GM12878 (cell line): ENCODE results near the gene NR3C1. TPM values are rescaled to one million over a fixed set of nuclear protein-coding genes. Genes with fewer than 3 reads are reported as not detected.

Source experiments
- ATAC-seq: fragments of 200-7000 bp; cut with Tn5 transposase; 3 replicates; pipeline ENCODE4 v1.9.1; 2020; ENCODE audit warnings: mild to moderate bottlenecking, moderate library complexity
- BruUV-seq: library from RNA; stranded (reverse); fragments of 400-500 nt; replicated peaks from 2 replicates; lab custom pipeline; 2021; lab: Mats Ljungman, UMichigan
- CTCF ChIA-PET: fragments of 300-600 bp; sonication (Branson Sonifier 250); formaldehyde crosslinking; extraction: SDS; loops from one replicate; lab custom pipeline; 2021; ENCODE audit warnings: inconsistent platforms; lab: Yijun Ruan, JAX
- POLR2A ChIA-PET: fragments of 350-600 bp; formaldehyde crosslinking; extraction: SDS; loops from one replicate; lab custom pipeline; 2021; ENCODE audit warnings: inconsistent platforms; lab: Charles Lee
- RAD21 ChIA-PET: fragments of 300-600 bp; sonication (Branson Sonifier 250); formaldehyde crosslinking; loops from one replicate; lab custom pipeline; 2023; ENCODE audit warnings: antibody characterized with exemption; ENCODE audit not compliant: unreplicated experiment; lab: Charles Lee
- SMC1A ChIA-PET: fragments of 300-600 bp; sonication (Branson Sonifier 250); formaldehyde crosslinking; loops from one replicate; lab custom pipeline; 2023; ENCODE audit not compliant: unreplicated experiment, uncharacterized antibody; lab: Charles Lee
- DNase-seq: peaks from one replicate; pipeline ENCODE4 v3.0.0-alpha.2; 2011; ENCODE audit warnings: low read depth, low spot score
- FAIRE-seq: peaks from 3 replicates; lab custom pipeline; 2011; peaks lifted over from hg19 to GRCh38; lab: Jason Lieb, UNC
- H2AFZ ChIP-seq: 2 replicates; pipeline ENCODE4 v1.6.0; 2011; ENCODE audit warnings: low read depth, low read length, control low read depth; ENCODE audit not compliant: control insufficient read depth
- H3K27ac ChIP-seq: 2 replicates; pipeline ENCODE4 v1.5.1; 2011; ENCODE audit warnings: control low read depth; ENCODE audit not compliant: control insufficient read depth, insufficient read depth
- H3K27me3 ChIP-seq, 2 experiments: replicated peaks in 1 of 2; 2 replicates each; pipeline versions ENCODE4 v1.6.0 to v1.6.1; 2011; ENCODE audit warnings: low read length in 1 of 2; ENCODE audit not compliant: control insufficient read depth in 2 of 2, insufficient read depth in 2 of 2
- H3K36me3 ChIP-seq, 2 experiments: 2 replicates each; pipeline ENCODE4 v1.5.1; 2011; ENCODE audit warnings: low read length in 1 of 2; ENCODE audit not compliant: control insufficient read depth in 2 of 2, insufficient read depth in 2 of 2
- H3K4me1 ChIP-seq: 2 replicates; pipeline ENCODE4 v1.6.1; 2011; ENCODE audit warnings: mild to moderate bottlenecking, low read length, moderate library complexity, mixed read lengths; ENCODE audit not compliant: control insufficient read depth, insufficient read depth
- H3K4me2 ChIP-seq: 2 replicates; pipeline ENCODE4 v1.6.0; 2011; ENCODE audit warnings: control low read depth; ENCODE audit not compliant: control insufficient read depth, insufficient read depth
- H3K4me3 ChIP-seq: fragments of 200-600 bp; sonication (generic); 2 replicates; pipeline ENCODE4 v1.5.1; 2016
- H3K79me2 ChIP-seq: 2 replicates; pipeline ENCODE4 v1.6.0; 2011; ENCODE audit warnings: low read length; ENCODE audit not compliant: control insufficient read depth, insufficient read depth
- H3K9ac ChIP-seq: 2 replicates; pipeline ENCODE4 v1.8.0; 2011; ENCODE audit warnings: low read length, control low read depth, mixed read lengths; ENCODE audit not compliant: control insufficient read depth, insufficient read depth
- H3K9me3 ChIP-seq: replicated peaks from 3 replicates; pipeline ENCODE4 v1.5.1; 2011; ENCODE audit warnings: mild to moderate bottlenecking, low read length; ENCODE audit not compliant: control insufficient read depth, insufficient read depth
- H4K20me1 ChIP-seq: 2 replicates; pipeline ENCODE4 v1.6.0; 2011; ENCODE audit not compliant: control insufficient read depth, insufficient read depth
- BACH1 ChIP-seq: fragments of 450-650 bp; IDR thresholded peaks from 2 replicates; pipeline ENCODE4 v1.6.1; 2017; ENCODE audit warnings: mild to moderate bottlenecking, borderline replicate concordance
- FOXM1 ChIP-seq: IDR thresholded peaks from 2 replicates; pipeline ENCODE4 v1.6.1; 2012; ENCODE audit warnings: low read depth, mild to moderate bottlenecking, inconsistent platforms, low read length, moderate library complexity
- GATAD2B ChIP-seq: fragments of 450-650 bp; conservative IDR thresholded peaks from 2 replicates; pipeline ENCODE4 v1.6.1; 2017; ENCODE audit warnings: low read depth, mild to moderate bottlenecking, moderate library complexity
- KDM1A ChIP-seq: fragments of 200-600 bp; sonication (generic); IDR thresholded peaks from 2 replicates; pipeline ENCODE4 v1.6.1; 2016; ENCODE audit warnings: borderline replicate concordance
- MEF2A ChIP-seq: IDR thresholded peaks from 2 replicates; pipeline ENCODE4 v1.6.1; 2011; ENCODE audit warnings: low read depth, mild to moderate bottlenecking, low read length, moderate library complexity; ENCODE audit not compliant: insufficient read depth
- MYB ChIP-seq: fragments of 150-350 bp; IDR thresholded peaks from 2 replicates; pipeline ENCODE4 v1.6.1; 2014; ENCODE audit warnings: mild to moderate bottlenecking, low read depth, low read length, borderline replicate concordance
- RB1 ChIP-seq: fragments of 450-650 bp; formaldehyde crosslinking; IDR thresholded peaks from 2 replicates; pipeline ENCODE4 v1.6.1; 2017; ENCODE audit warnings: mild to moderate bottlenecking, borderline replicate concordance
- SIN3A ChIP-seq: IDR thresholded peaks from 2 replicates; pipeline ENCODE4 v1.6.1; 2012; ENCODE audit warnings: low read depth, low read length, improper control_type of control experiment
- SUZ12 ChIP-seq: fragments of 200-600 bp; sonication (generic); IDR thresholded peaks from one replicate; pipeline ENCODE4 v1.6.1; 2018; ENCODE audit warnings: antibody characterized with exemption, mild to moderate bottlenecking; ENCODE audit not compliant: unreplicated experiment
- WGBS: methylation state at CpG from one replicate; pipeline ENCODE4 v1.1.6; 2016; ENCODE audit warnings: low lambda C conversion rate; ENCODE audit not compliant: insufficient replicate concordance, insufficient coverage; ENCODE audit errors: missing lambda C conversion rate; 5-methylcytosine and 5-hydroxymethylcytosine counted together
- in situ Hi-C: fragments of 300-500 bp; cut with MboI; formaldehyde crosslinking; loops from 9 replicates; pipeline ENCODE4 v1.14.3; 2018; ENCODE audit warnings: mixed read lengths
- intact Hi-C: fragments of 100-400 bp; cut with micrococcal nuclease; formaldehyde crosslinking; loops from one replicate; pipeline ENCODE4 v1.14.2; 2022; ENCODE audit not compliant: unreplicated experiment
- polyA plus RNA-seq, 11 experiments: library from polyadenylated mRNA; depleted of rRNA in 4 of 11; unstranded in 6 of 11; stranded (reverse) in 5 of 11; fragments of >200 nt; fragmentation: Nextera tagmentation in 4 of 11; fragmentation: Illumina TruSeq in 1 of 11; extraction: Ambion mirVana in 4 of 11; extraction: Trizol in 1 of 11; gene quantifications; 1 replicate in 1 of 11; 2 replicates in 10 of 11; pipeline versions ENCODE4 v1.2.1 to v1.2.3, GENCODE V29; 2011 to 2016; ENCODE audit warnings: inconsistent platforms in 2 of 11, missing spikeins in 2 of 11, low read depth in 1 of 11
- total RNA-seq, 4 experiments: library from RNA; depleted of rRNA in 3 of 4; stranded (reverse); fragments of >200 nt in 3 of 4; fragmentation: Illumina TruSeq in 1 of 4; extraction: Trizol in 1 of 4; gene quantifications; 2 replicates each; pipeline versions ENCODE4 v1.2.1 to v1.2.3, GENCODE V29; 2013 to 2021
- TF ChIP-seq, protein P1 (sequence below): fragments of 450-650 bp; IDR thresholded peaks from 2 replicates; pipeline ENCODE4 v1.6.1; 2017; ENCODE audit warnings: low read depth, mild to moderate bottlenecking, moderate library complexity
- TF ChIP-seq, protein P2 (sequence below): fragments of 450-650 bp; conservative IDR thresholded peaks from 2 replicates; pipeline ENCODE4 v1.6.1; 2017; ENCODE audit warnings: mild to moderate bottlenecking, moderate library complexity
- TF ChIP-seq, protein P3 (sequence below): fragments of 450-650 bp; IDR thresholded peaks from 2 replicates; pipeline ENCODE4 v1.6.1; 2017; ENCODE audit warnings: borderline replicate concordance
- TF ChIP-seq, protein P4 (sequence below): fragments of 150-350 bp; IDR thresholded peaks from 2 replicates; pipeline ENCODE4 v1.6.1; 2014; ENCODE audit warnings: mild to moderate bottlenecking, low read depth, low read length
- TF ChIP-seq, protein P5 (sequence below): fragments of 450-650 bp; IDR thresholded peaks from 2 replicates; pipeline ENCODE4 v1.6.1; 2018; ENCODE audit warnings: mild to moderate bottlenecking, low read depth, moderate library complexity; ENCODE audit not compliant: partially characterized antibody

The NR3C1 gene
- total and polyA plus RNA-seq, 10 of the 15 experiments (the other 5 are each of a cell fraction or from before 2014, with no cell fraction given) = 49.7 to 141 (median 109) TPM

DNA sequence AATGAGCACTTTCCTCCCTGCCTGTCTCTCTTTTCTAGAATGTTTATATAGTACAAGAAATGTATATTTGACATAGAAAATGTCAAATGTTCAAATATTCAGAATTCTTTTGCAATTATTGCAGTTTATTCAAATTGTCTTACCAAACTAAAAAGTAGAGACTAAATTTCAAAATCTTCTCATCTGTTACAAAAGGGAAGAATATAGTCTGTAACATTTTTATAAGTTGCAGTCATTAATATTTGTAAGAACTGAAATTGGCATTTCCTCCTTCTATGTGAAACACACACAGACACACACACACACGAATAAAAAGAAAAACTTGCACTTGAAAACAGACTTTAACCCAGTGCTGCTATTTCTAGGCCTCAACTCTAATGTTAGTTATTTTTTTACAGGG is 56.4 kb downstream of the NR3C1 start:
- peak overlapping the region; percentile 47; the same call in 1 of the 2 replicates for H3K4me2 ChIP-seq
- TF ChIP-seq, protein P1, sequence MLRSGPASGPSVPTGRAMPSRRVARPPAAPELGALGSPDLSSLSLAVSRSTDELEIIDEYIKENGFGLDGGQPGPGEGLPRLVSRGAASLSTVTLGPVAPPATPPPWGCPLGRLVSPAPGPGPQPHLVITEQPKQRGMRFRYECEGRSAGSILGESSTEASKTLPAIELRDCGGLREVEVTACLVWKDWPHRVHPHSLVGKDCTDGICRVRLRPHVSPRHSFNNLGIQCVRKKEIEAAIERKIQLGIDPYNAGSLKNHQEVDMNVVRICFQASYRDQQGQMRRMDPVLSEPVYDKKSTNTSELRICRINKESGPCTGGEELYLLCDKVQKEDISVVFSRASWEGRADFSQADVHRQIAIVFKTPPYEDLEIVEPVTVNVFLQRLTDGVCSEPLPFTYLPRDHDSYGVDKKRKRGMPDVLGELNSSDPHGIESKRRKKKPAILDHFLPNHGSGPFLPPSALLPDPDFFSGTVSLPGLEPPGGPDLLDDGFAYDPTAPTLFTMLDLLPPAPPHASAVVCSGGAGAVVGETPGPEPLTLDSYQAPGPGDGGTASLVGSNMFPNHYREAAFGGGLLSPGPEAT = no peak
- TF ChIP-seq MEF2A = no peak
- TF ChIP-seq KDM1A = no peak
- no peak for TF ChIP-seq RB1
- no peak for TF ChIP-seq MYB
- no peak for TF ChIP-seq BACH1
- TF ChIP-seq, protein P2, sequence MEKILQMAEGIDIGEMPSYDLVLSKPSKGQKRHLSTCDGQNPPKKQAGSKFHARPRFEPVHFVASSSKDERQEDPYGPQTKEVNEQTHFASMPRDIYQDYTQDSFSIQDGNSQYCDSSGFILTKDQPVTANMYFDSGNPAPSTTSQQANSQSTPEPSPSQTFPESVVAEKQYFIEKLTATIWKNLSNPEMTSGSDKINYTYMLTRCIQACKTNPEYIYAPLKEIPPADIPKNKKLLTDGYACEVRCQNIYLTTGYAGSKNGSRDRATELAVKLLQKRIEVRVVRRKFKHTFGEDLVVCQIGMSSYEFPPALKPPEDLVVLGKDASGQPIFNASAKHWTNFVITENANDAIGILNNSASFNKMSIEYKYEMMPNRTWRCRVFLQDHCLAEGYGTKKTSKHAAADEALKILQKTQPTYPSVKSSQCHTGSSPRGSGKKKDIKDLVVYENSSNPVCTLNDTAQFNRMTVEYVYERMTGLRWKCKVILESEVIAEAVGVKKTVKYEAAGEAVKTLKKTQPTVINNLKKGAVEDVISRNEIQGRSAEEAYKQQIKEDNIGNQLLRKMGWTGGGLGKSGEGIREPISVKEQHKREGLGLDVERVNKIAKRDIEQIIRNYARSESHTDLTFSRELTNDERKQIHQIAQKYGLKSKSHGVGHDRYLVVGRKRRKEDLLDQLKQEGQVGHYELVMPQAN = no peak
- TF ChIP-seq, protein P3, sequence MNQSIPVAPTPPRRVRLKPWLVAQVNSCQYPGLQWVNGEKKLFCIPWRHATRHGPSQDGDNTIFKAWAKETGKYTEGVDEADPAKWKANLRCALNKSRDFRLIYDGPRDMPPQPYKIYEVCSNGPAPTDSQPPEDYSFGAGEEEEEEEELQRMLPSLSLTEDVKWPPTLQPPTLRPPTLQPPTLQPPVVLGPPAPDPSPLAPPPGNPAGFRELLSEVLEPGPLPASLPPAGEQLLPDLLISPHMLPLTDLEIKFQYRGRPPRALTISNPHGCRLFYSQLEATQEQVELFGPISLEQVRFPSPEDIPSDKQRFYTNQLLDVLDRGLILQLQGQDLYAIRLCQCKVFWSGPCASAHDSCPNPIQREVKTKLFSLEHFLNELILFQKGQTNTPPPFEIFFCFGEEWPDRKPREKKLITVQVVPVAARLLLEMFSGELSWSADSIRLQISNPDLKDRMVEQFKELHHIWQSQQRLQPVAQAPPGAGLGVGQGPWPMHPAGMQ = no peak
- TF ChIP-seq SUZ12 = no peak
- no peak for TF ChIP-seq FOXM1
- TF ChIP-seq, protein P4, sequence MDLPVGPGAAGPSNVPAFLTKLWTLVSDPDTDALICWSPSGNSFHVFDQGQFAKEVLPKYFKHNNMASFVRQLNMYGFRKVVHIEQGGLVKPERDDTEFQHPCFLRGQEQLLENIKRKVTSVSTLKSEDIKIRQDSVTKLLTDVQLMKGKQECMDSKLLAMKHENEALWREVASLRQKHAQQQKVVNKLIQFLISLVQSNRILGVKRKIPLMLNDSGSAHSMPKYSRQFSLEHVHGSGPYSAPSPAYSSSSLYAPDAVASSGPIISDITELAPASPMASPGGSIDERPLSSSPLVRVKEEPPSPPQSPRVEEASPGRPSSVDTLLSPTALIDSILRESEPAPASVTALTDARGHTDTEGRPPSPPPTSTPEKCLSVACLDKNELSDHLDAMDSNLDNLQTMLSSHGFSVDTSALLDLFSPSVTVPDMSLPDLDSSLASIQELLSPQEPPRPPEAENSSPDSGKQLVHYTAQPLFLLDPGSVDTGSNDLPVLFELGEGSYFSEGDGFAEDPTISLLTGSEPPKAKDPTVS = no peak
- TF ChIP-seq SIN3A = no peak
- TF ChIP-seq, protein P5, sequence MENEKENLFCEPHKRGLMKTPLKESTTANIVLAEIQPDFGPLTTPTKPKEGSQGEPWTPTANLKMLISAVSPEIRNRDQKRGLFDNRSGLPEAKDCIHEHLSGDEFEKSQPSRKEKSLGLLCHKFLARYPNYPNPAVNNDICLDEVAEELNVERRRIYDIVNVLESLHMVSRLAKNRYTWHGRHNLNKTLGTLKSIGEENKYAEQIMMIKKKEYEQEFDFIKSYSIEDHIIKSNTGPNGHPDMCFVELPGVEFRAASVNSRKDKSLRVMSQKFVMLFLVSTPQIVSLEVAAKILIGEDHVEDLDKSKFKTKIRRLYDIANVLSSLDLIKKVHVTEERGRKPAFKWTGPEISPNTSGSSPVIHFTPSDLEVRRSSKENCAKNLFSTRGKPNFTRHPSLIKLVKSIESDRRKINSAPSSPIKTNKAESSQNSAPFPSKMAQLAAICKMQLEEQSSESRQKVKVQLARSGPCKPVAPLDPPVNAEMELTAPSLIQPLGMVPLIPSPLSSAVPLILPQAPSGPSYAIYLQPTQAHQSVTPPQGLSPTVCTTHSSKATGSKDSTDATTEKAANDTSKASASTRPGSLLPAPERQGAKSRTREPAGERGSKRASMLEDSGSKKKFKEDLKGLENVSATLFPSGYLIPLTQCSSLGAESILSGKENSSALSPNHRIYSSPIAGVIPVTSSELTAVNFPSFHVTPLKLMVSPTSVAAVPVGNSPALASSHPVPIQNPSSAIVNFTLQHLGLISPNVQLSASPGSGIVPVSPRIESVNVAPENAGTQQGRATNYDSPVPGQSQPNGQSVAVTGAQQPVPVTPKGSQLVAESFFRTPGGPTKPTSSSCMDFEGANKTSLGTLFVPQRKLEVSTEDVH = no peak
- no peak for TF ChIP-seq GATAD2B

More for the DNA sequence above, 56.4 kb downstream of the NR3C1 start:
- Histone ChIP-seq H2AFZ (no peak overlapping the region), H4K20me1 (no peaks in the 10 kb centered on the region; the same call in 1 of the 2 replicates), H3K27me3 (no peaks in the 10 kb centered on the region), H3K4me1 (peaks cover 44% of the 10 kb centered on the region), H3K36me3 (peaks cover 1 to 6% of the 10 kb centered on the region in 2 experiments; a peak in 3 of 4 replicates), H3K27ac (peak overlapping the region; percentile 13; the same call in 1 of the 2 replicates), H3K9ac (no peak overlapping the region), H3K79me2 (peaks cover 99% of the 10 kb centered on the region), H3K4me3 (no peak overlapping the region), H3K9me3 (no peaks in the 10 kb centered on the region; the same call in 2 of the 3 replicates)
- BruUV-seq = no TSS peak
- RAD21 ChIA-PET = interaction anchor here (0.9 to 1.8 kb wide), 8 partner anchors 12 to 117 kb away, joined by 3 to 9 read pairs (median 3); no protein-coding TSS in a partner anchor
- ATAC-seq (no peak), DNase-seq (no peak), FAIRE-seq (no peak)
- POLR2A ChIA-PET = interaction anchor here (0.9 to 1.4 kb wide), 3 partner anchors 12 to 53 kb away, joined by 4 to 5 read pairs (median 4); no protein-coding TSS in a partner anchor
- CTCF ChIA-PET = interaction anchor here (0.7 to 1.2 kb wide), 4 partner anchors 27 to 822 kb away, joined by 3 to 6 read pairs (median 4); no protein-coding TSS in a partner anchor
- WGBS = 8% methylated on average over 1 of the region's 1 CpG
- in situ Hi-C loops (no loop called here), intact Hi-C loops (no loop called here)
- SMC1A ChIA-PET = interaction anchor here (0.6 to 2.4 kb wide), 8 partner anchors 11 to 133 kb away, joined by 3 to 7 read pairs (median 4); no protein-coding TSS in a partner anchor
